Right hindlimb (tissue), 1 donor: ENCODE data around the gene ROR2.

ENCODE experiments used
- DNase-seq: peaks from one replicate; pipeline ENCODE4 v3.0.0-alpha.2; 2018

Gene ROR2

GRCh38 chr9:91837981-91838731 lies 111.9 kb downstream of the ROR2 start:
- peak; percentile 75 for DNase-seq

DNA sequence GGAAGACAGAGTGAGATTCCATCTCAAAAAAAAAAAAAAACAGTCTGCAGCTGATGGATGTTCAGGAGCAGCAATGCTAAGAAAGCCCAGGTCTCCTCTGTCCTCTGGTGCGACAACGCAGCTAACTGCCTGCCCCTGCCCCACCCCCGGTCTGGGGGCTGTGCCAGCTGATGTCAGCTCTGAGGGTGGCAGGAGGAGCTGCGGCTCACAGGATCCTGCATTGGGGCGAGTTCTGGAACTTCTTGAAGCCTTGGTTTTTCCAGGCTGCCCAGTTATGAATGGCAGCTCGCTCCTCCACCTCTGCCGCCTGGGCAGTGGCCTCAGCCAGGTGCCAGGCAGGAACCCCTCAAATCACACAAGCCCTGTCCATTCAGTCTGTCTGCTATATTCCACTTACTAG lies 113.5 kb downstream of the ROR2 start:
- no peak for DNase-seq

DNA sequence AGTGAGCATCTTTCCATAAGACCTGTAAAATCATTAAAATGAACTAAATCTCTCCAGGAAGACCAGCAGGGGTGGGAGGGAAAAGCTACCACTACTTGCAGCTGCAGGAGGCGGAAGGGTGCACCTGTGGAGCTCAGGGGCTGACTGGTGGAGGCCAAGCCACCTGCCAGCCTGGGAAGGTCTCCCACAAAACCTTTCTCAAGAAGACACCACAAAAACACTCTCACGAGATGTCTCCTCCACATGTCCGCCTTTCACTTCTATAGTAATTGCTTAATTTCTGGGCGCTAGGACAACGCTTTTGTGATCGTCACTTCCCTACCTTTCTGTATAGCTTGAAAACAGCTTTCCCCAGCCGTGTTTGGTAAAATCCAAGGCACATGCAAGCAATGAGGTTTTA lies 114.4 kb downstream of the ROR2 start:
- DNase-seq: no peak

DNA sequence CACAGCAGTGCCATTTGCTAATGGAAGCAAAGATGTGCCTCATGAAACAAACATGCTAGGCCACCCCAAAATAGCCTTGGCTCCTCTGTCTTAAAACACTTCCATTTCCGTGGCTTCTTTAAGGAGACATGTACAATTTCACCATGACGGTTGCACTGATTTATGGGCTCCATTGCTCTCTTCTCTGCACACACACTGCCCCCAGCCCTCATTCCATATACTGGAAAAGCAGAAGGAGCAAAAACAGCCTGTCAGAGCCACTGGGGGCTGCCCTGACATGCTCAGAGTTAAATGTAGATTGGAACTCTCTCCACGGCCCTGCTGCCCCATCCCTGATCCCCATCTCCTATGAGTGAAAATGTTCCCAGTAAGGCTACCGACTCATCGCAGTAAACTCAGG lies 114.8 kb downstream of the ROR2 start:
- no peak for DNase-seq

DNA sequence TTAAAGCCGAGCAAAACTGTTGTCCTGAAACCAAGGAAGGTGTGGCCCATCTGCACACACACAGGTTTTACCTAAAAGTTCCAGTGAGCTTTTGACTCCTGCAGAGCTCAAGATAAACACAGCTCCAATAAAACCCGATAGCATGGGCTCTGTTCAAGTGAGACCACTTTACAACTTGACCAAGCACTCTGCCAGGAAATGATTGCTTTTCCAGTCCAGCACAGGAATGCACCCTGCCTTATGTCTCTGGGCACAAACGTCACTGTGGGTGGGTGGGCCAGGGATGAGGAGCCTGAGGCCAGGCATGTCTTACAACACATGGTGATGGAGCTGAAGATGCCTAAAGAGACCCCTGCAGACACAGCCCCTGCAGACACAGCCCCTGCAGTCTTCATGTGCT lies 115.3 kb downstream of the ROR2 start:
- no peak for DNase-seq

DNA sequence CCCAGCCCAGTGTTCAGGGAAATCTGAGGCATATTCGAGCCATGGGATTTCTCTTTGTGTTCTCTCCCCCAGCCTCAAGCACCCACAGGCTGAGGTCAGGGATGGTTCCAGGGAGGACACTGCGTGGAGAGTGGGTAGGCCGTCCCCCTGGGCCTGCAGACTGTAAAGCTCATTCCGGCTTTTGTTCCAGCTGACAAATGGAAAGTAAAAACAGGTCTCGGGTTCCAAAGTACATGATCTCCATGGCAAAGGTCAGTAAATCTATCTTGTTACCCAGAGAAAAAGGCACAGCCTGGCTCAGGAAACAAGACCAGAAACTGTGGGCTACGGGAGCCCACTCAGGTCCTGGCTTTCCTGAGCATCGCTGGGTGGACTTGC lies 116.2 kb downstream of the ROR2 start:
- no peak for DNase-seq

DNA sequence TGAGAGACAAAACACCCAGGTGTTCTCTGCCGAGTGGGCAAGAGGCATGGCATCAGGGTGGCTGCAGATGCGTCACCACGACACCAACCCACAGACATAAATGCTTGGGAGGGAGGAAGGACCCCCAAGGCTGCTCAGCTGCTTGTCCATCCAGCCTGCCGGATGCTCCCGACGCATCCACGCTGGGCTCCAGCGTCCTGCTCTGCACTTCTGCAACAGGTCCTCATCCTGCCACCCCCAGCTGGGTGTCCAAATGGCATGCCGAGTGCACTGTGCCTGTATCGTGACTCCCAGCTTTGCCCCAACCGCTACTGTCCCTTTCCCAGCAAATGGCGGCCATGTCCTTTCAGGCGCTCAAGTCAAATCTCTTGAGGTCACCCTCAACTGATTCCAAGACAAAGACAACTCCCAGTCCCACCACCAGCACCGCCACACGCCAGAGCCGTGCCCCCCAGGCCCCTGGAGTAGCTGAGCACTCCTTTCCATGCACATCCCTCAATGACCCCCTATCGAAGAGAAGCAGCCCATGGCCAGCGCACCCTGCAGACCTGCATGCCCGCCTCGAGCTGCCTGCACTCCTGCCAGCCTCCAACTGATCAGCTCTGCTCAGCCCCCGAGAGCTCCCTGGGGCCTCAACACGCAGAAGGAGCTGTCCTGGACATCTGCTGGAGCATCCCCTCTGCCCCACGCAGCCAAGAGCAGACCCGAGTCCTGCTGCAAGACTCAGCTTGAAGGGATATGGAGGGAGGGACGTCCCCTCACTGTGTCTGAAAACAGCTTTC lies 116.7 kb downstream of the ROR2 start:
- no peak for DNase-seq

GRCh38 chr9:91832322-91832721 lies 117.7 kb downstream of the ROR2 start:
- DNase-seq: no peak

- DNase-seq: no peak
Measured at GRCh38 chr9:91825866-91826265, 124.2 kb downstream of the ROR2 start.

GRCh38 chr9:91825422-91825821 lies 124.6 kb downstream of the ROR2 start:
- no peak for DNase-seq

DNA sequence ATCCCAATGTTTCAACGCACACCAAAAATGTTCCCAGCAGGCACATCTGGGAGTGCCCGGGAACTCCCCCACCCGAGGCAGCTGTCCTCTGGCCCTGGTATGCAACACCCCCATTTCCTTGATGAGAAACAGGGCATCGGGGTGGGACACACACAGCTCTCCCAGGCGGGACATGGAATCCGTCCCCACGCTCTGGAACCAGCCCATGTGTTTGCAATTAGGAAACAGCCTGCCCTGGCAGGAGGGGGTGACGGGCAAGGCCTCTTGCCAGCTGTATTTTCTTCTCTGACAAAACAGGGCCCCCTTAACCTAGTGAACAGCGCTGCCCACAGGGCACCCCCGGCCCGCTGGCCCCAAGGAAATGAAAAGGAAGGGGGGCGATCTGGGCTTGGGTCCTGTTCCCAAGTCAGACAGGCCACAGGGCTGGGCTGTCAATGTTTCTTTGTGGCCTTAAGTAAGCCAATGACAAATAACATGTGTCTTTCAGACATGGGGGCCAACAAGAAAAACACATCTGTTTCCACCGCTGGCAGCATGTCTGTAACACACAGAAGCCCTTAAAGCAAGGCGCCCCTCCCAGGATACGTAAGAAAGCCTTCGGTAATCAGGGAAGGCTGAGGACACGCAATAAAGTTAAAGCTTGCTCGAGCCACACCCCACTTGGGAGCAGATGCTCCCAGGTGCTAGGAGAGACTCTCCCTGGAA lies 125.3 kb downstream of the ROR2 start:
- peak; percentile 61 for DNase-seq

- no peak for DNase-seq
Measured at GRCh38 chr9:91824151-91824550, 125.9 kb downstream of the ROR2 start.

GRCh38 chr9:91820949-91821880 lies 128.8 kb downstream of the ROR2 start:
- no peak for DNase-seq

GRCh38 chr9:91820126-91820750 lies 129.8 kb downstream of the ROR2 start:
- DNase-seq: no peak

- DNase-seq: no peak
Measured at GRCh38 chr9:91818647-91819403, 131.2 kb downstream of the ROR2 start.

DNA sequence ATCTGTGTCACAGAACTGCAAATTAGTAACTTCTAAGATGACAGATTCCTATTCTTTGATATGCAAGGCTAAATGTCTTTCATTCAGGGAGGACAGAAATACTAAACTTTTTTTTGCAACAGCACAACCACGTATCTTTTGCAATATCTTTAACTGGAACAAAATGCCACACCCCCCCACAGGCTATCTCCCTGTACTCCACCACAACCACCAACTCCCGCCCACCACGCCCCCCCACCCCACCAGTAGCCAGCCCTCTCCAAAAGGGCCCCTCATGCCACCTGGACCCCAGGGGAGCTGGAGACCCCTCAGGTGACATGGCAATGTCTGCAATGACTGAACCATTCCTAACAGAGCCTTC lies 131.8 kb downstream of the ROR2 start:
- no peak for DNase-seq

- peak; percentile 43 for DNase-seq
Measured at GRCh38 chr9:91817493-91818224, 132.4 kb downstream of the ROR2 start.

DNA sequence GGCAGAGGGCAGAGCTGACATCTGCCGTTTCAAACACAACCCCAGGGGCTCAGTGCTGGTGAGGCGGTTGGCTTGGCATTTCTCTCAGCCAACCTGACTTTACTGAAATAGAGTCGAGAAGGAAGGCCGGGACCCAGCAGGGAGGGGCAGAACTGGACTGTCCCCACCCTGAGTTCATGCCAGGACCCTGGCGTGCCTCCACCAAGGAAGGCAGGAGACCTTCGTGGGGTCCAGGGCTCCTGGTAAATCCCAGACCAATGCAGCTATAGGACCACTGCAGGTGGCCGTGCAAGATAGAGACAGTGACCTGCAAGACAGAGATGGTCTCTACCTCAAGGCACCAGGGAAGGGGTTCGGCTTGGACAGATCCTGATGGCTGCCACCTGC lies 132.9 kb downstream of the ROR2 start:
- no peak for DNase-seq

GRCh38 chr9:91816356-91816755 lies 133.7 kb downstream of the ROR2 start:
- no peak for DNase-seq

- no peak for DNase-seq
Measured at GRCh38 chr9:91815896-91816295, 134.1 kb downstream of the ROR2 start.

DNA sequence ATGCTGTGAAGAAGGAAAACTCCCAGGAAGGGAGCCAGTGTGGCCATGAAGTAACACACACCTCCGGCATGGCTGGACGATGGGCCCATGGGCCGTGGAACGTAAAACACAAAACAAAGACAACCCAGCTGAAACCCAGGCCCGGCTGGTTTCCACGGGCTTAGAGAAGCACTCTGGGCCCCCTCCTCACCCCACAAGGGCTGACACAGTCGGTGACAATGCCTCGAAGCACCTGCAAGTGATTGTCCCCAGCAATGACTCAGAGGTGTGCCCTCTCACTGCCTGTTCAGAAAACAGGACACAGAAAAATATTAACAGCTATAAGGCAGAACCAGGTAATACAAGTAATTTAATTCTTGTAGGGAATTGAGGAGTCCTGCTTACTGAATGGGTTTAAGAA lies 135.3 kb downstream of the ROR2 start:
- no peak for DNase-seq
